GM21619 (cell line): Measurements from ENCODE around the gene CLSTN3.
"Not testable (repeated sequence)": the region's sequence is repeated elsewhere in the genome, so short reads cannot be mapped to it uniquely, and the experiment has no call there.

Experiments used
- ATAC-seq: cut with Tn5 transposase; IDR thresholded peaks from one replicate; pipeline ENCODE4 v1.9.1; 2021; ENCODE audit not compliant: unreplicated experiment

CLSTN3 gene

GRCh38 chr12:7186058-7186457 is 55.9 kb downstream of the CLSTN3 start:
- ATAC-seq, result not testable (repeated sequence)

GRCh38 chr12:7188562-7189397 is 58.6 kb downstream of the CLSTN3 start:
- ATAC-seq, result peak; percentile 32

GRCh38 chr12:7189398-7190267 is 59.5 kb downstream of the CLSTN3 start, which contains the start of gene PEX5:
TSS of gene PEX5 (plus strand) at chr12:7189686. CDS start at chr12:7190378, 692 bp downstream.
- ATAC-seq, result peak; percentile 94

- no peak for ATAC-seq
These were observed 60.3 kb downstream of the CLSTN3 start for GRCh38 chr12:7190268-7191055.

- ATAC-seq, result no peak
These were observed 63.5 kb downstream of the CLSTN3 start for GRCh38 chr12:7193674-7194073.

- ATAC-seq, result no peak
These were observed 67.7 kb downstream of the CLSTN3 start for GRCh38 chr12:7197841-7198240.

- ATAC-seq, result no peak
These were observed 72.9 kb downstream of the CLSTN3 start for GRCh38 chr12:7203109-7203508.

GRCh38 chr12:7205091-7205490 is 74.9 kb downstream of the CLSTN3 start:
- ATAC-seq, result no peak

- ATAC-seq, result no peak
These were observed 76.5 kb downstream of the CLSTN3 start for GRCh38 chr12:7206691-7207090.

- ATAC-seq, result no peak
These were observed 77.9 kb downstream of the CLSTN3 start for GRCh38 chr12:7207866-7208625.
